ENCODE measurements around the gene NCOA7. TPM values are rescaled to one million over a fixed set of nuclear protein-coding genes. Genes with fewer than 3 reads are reported as not detected.

The NCOA7 gene
- total and polyA plus RNA-seq, 2 of the 8 experiments (the other 6 are each of a cell fraction or from before 2014, with no cell fraction given) = 2.6 to 10.7 TPM

- TF ChIP-seq HDAC6 (IDR thresholded peaks at IDR 0.05; ENCODE audit: low read depth, low read length) (no peak), HDAC2 (IDR thresholded peaks at IDR 0.05; ENCODE audit: borderline replicate concordance in 1 of 2, low read depth in 2 of 2, low read length in 2 of 2) (no peak), CBX5 (IDR thresholded peaks at IDR 0.05; ENCODE audit: low read depth, low read length) (no peak), BACH1 (IDR thresholded peaks at IDR 0.05; ENCODE audit: low read length) (0 out of 2 replicates have a peak, but pooled peaks have one; percentile 22), SAP30 (IDR thresholded peaks at IDR 0.05; ENCODE audit: insufficient read depth, insufficient replicate concordance, low read length) (no peak), RXRA (IDR thresholded peaks at IDR 0.05; ENCODE audit: insufficient read depth, low read depth, low read length) (no peak), MAFK (IDR thresholded peaks at IDR 0.05; ENCODE audit: low read depth, low read length) (no peak), SP1 (IDR thresholded peaks at IDR 0.05; ENCODE audit: low read depth, low read length) (no peak), NRF1 (IDR thresholded peaks at IDR 0.05; ENCODE audit: low read depth, low read length) (no peak), ZNF274 (IDR thresholded peaks at IDR 0.05; ENCODE audit: borderline replicate concordance, extremely low read depth, low read length) (no peak), ATF3 (IDR thresholded peaks at IDR 0.05; ENCODE audit: insufficient read depth, low read depth, low read length) (no peak), CEBPB (IDR thresholded peaks at IDR 0.05; ENCODE audit: low read depth, low read length) (no peak), KDM1A (IDR thresholded peaks at IDR 0.05; ENCODE audit: borderline replicate concordance, low read length) (no peak), RBBP5 (IDR thresholded peaks at IDR 0.05; ENCODE audit: borderline replicate concordance, low read depth, low read length) (peak; percentile 44; the same call in 1 of the 2 replicates), SIRT6 (IDR thresholded peaks at IDR 0.05; ENCODE audit: low read length) (no peak), CHD1 (IDR thresholded peaks at IDR 0.05; ENCODE audit: low read depth, low read length) (no peak; the same call in 1 of the 2 replicates), CHD2 (IDR thresholded peaks at IDR 0.05; ENCODE audit: low read length) (no peak), RFX5 (IDR thresholded peaks at IDR 0.05; ENCODE audit: borderline replicate concordance, low read depth, low read length) (no peak), CTCF (IDR thresholded peaks at IDR 0.05; ENCODE audit: control extremely low read depth in 1 of 3, insufficient read depth in 1 of 3, low read depth in 1 of 3, low read length in 3 of 3) (no peak), POLR2AphosphoS5 (IDR thresholded peaks at IDR 0.05; ENCODE audit: low read depth, low read length) (no peak), KDM5A (IDR thresholded peaks at IDR 0.05; ENCODE audit: low read length) (no peak), TBP (IDR thresholded peaks at IDR 0.05; ENCODE audit: low read depth, low read length) (no peak)
Measured at GRCh38 chr6:125747589-125748405, 43.0 kb upstream of the NCOA7 start (continued).
